Nephron (organoid): ENCODE results near the gene CNBD2.
"Not testable (repeated sequence)": the region's sequence is repeated elsewhere in the genome, so short reads cannot be mapped to it uniquely, and the experiment has no call there.

Experiments
- H3K27ac Mint-ChIP-seq, 3 experiments: 2 replicates each; pipeline ENCODE4 v1.8.0; 2020; ENCODE audit warnings: mixed read lengths in 3 of 3, mild to moderate bottlenecking in 2 of 3, moderate library complexity in 1 of 3
- H3K27me3 Mint-ChIP-seq: 2 replicates; pipeline ENCODE4 v1.8.0; 2021; ENCODE audit warnings: low read depth, mild to moderate bottlenecking, moderate library complexity, mixed read lengths
- H3K36me3 Mint-ChIP-seq: 2 replicates; pipeline ENCODE4 v1.8.0; 2020; ENCODE audit warnings: low read depth, mixed read lengths
- H3K4me1 Mint-ChIP-seq: 2 replicates; pipeline ENCODE4 v1.8.0; 2020; ENCODE audit warnings: mixed read lengths
- H3K4me3 Mint-ChIP-seq, 3 experiments: 2 replicates each; pipeline ENCODE4 v1.8.0; 2020; ENCODE audit warnings: mild to moderate bottlenecking in 3 of 3, mixed read lengths in 3 of 3, moderate library complexity in 2 of 3
- H3K9me3 Mint-ChIP-seq: 2 replicates; pipeline ENCODE4 v1.8.0; 2020; ENCODE audit warnings: mixed read lengths
- TF ChIP-seq, protein P1 (sequence below), 3 experiments: fragments of 200-600 bp; sonication (generic); IDR thresholded peaks; one replicate each; pipeline ENCODE4 v1.5.0; 2021; ENCODE audit warnings: antibody characterized with exemption in 3 of 3; ENCODE audit not compliant: unreplicated experiment in 3 of 3

The CNBD2 gene

DNA sequence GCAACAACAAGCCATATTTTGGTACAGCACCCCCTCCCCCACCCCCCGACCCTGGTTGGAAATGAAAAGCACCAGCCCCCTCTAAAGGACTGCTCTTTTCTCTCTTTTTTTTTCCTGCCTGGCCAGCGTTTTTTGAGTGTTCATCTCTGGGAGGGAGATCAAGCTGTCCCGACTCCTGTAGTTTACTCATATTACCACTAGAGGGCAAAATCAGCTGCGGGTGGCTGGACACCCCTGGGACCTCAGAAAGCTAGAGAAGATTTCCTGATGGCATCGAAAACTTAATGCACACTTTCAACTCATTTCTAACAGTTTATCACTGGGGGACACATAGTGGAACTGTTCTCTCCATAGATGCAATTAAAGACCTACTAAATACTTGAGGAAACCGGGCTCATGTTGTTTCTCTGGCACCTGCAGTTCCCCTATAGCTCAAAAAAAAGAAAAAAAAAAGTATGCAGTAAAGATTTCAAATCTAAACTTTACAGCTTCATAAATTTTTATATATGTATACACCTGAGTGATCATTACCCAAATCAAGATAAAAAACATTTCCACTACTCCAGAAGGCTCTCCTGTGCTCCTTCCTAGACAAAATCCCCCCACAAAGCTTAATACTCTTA lies 24.4 kb downstream of the CNBD2 start:
- TF ChIP-seq, protein P1, sequence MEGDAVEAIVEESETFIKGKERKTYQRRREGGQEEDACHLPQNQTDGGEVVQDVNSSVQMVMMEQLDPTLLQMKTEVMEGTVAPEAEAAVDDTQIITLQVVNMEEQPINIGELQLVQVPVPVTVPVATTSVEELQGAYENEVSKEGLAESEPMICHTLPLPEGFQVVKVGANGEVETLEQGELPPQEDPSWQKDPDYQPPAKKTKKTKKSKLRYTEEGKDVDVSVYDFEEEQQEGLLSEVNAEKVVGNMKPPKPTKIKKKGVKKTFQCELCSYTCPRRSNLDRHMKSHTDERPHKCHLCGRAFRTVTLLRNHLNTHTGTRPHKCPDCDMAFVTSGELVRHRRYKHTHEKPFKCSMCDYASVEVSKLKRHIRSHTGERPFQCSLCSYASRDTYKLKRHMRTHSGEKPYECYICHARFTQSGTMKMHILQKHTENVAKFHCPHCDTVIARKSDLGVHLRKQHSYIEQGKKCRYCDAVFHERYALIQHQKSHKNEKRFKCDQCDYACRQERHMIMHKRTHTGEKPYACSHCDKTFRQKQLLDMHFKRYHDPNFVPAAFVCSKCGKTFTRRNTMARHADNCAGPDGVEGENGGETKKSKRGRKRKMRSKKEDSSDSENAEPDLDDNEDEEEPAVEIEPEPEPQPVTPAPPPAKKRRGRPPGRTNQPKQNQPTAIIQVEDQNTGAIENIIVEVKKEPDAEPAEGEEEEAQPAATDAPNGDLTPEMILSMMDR (IDR thresholded peaks at IDR 0.05; ENCODE audit: unreplicated experiment in 3 of 3): peak; percentile 69 to 83 (median 77)
- H3K4me3 Mint-ChIP-seq: peak overlapping the region in 1 of 3 experiments; percentile 16
- H3K27ac Mint-ChIP-seq: no peak overlapping the region
- no peaks in the 10 kb centered on the region for H3K9me3 Mint-ChIP-seq
- H3K36me3 Mint-ChIP-seq: no peaks in the 10 kb centered on the region
- H3K4me1 Mint-ChIP-seq: peaks cover 6% of the 10 kb centered on the region
- peaks cover 7% of the 10 kb centered on the region for H3K27me3 Mint-ChIP-seq

DNA sequence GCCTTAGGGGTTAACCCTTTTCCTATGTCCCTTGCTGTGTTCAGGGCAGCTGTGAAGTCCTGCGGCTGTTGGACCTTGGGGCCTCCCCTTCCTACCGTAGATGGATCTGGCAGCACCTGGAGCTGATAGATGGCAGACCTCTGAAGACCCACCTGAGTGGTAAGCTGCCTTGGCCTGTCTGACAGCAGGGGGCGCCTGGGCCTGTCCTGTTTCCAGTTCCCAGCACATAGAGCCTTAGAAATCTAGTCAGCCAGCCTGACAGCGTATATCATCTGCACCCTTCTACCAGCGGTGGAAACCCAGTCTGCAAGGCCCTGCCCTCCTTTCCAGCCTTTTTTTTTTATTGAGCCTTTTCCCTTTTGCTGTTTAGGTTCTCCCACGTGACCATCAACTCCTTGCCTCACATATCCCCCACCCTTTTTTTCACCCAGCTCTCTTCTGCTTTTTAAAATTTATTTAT lies 26.6 kb downstream of the CNBD2 start:
- Mint-ChIP-seq H3K27ac (peak overlapping the region in 1 of 3 experiments; percentile 45), H3K4me3 (no peak overlapping the region), H3K36me3 (no peaks in the 10 kb centered on the region), H3K4me1 (peaks cover 6% of the 10 kb centered on the region), H3K27me3 (peaks cover 7% of the 10 kb centered on the region), H3K9me3 (no peaks in the 10 kb centered on the region)
- TF ChIP-seq, protein P1 (IDR thresholded peaks at IDR 0.05; ENCODE audit: unreplicated experiment in 3 of 3): peak; percentile 82 to 91 (median 89)

DNA sequence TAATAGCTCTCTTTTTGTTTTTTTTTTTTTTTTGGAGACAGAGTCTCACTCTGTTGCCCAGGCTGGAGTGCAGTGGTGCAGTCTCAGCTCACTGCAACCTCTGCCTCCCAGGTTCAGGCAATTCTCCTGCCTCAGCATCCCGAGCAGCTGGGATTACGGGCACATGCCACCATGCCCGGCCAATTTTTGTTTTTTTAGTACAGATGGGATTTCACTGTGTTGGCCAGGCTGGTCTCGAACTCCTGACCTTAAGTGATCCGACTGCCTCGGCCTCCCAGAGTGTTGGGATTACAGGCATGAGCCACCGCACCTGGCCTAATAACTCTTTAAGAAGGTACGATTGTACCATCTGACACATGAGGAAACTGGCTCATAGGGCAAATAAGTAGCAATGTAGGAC lies 28.1 kb downstream of the CNBD2 start:
- not testable (repeated sequence) for H3K27ac Mint-ChIP-seq, H3K9me3 Mint-ChIP-seq, H3K4me3 Mint-ChIP-seq, H3K4me1 Mint-ChIP-seq, H3K27me3 Mint-ChIP-seq, H3K36me3 Mint-ChIP-seq

DNA sequence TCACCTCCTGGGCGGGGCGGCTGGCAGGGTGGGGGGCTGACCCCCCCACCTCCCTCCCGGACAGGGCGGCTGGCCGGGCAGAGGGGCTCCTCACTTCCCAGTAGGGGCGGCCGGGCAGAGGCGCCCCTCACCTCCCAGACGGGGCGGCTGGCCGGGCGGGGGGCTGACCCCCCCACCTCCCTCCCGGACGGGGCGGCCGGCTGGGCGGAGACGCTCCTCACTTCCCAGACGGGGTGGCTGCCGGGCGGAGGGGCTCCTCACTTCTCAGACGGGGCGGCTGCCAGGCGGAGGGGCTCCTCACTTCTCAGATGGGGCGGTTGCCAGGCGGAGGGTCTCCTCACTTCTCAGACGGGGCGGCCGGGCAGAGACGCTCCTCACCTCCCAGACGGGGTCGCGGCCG lies 32.9 kb downstream of the CNBD2 start:
- H3K4me1 Mint-ChIP-seq, H3K4me3 Mint-ChIP-seq, H3K36me3 Mint-ChIP-seq, H3K27ac Mint-ChIP-seq, H3K27me3 Mint-ChIP-seq: not testable (repeated sequence)
- H3K9me3 Mint-ChIP-seq: peaks cover 18% of the 10 kb centered on the region

DNA sequence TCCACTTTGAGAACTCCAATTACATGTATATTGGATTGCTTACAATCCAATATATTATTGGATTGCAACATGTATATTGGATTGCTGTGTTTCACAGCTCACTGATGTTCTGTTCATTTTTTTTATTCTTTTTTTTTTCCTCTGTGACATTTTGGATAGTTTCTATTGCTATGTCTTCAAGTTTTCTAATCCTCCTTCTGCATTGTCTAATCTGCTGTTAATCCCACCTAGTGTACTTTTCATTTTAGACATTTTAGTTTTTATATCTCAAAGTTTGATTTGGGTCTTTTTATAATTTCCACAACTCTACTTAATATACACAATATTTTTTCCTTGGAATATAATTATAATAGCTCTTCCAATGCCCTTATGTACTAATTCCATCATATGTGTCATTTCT lies 34.5 kb downstream of the CNBD2 start:
- Mint-ChIP-seq H3K36me3 (peaks cover 8% of the 10 kb centered on the region), H3K27me3 (no peaks in the 10 kb centered on the region), H3K4me1 (no peaks in the 10 kb centered on the region), H3K27ac (no peak overlapping the region), H3K9me3 (peaks cover 18% of the 10 kb centered on the region), H3K4me3 (no peak overlapping the region)
- TF ChIP-seq, protein P1 (IDR thresholded peaks at IDR 0.05; ENCODE audit: unreplicated experiment in 3 of 3): no peak

DNA sequence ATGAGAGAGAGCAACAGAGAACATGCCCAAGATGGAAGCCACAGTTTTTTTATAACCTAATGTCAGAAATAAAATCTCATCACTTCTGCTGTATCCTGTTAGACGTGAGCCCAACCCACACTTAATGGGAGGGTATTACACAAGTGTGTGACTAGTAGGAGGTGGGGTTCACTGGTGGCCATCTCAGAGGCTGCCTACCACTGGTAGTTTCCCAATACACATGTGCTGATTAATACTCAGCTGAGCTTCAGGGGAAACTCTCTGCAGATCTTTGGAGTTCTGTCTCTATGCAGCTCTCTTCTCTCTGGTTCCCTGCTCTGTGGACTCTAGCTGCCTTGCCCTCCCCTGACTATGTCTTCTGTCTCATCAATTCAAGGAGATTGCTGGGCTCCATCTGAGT lies 35.7 kb downstream of the CNBD2 start:
- no peaks in the 10 kb centered on the region for H3K27me3 Mint-ChIP-seq
- TF ChIP-seq, protein P1 (IDR thresholded peaks at IDR 0.05; ENCODE audit: unreplicated experiment in 3 of 3): no peak
- peaks cover 18% of the 10 kb centered on the region for H3K9me3 Mint-ChIP-seq
- H3K36me3 Mint-ChIP-seq: peaks cover 8% of the 10 kb centered on the region
- H3K27ac Mint-ChIP-seq: no peak overlapping the region
- no peak overlapping the region for H3K4me3 Mint-ChIP-seq
- H3K4me1 Mint-ChIP-seq: no peaks in the 10 kb centered on the region

DNA sequence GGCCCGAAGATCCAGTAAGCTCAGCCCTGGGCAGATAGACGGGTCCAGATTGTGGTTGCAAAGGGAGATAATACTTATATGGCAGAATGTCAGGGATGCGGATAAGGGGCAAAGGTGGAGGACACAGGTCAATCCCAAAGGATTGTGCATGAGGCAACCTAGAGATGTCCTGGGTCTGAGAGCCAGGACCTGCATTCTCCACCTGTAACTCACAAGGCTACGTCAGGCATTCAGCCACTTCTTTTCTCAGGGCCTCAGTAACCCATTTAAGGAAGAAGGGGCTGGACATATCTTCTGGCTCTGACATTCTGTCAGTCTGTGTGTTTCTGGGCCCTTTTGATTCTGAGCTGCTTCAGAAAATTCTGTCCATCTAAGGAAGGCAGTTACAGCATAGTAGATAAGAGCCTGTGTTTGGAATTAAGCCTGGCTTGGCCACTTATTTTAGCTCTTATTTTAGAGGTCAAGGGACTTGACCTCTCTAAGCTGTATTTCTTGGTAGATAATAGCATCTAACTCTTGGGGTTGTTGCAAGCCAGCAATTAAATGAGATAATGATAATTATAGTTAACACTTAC lies 40.2 kb downstream of the CNBD2 start:
- Mint-ChIP-seq H3K36me3 (no peaks in the 10 kb centered on the region), H3K9me3 (peaks cover 7% of the 10 kb centered on the region), H3K4me3 (no peak overlapping the region), H3K27me3 (peaks cover 7% of the 10 kb centered on the region), H3K4me1 (no peaks in the 10 kb centered on the region), H3K27ac (no peak overlapping the region)
- TF ChIP-seq, protein P1 (IDR thresholded peaks at IDR 0.05; ENCODE audit: unreplicated experiment in 3 of 3): no peak
